Measurements from ENCODE around the gene IQCC.

Gene IQCC

DNA sequence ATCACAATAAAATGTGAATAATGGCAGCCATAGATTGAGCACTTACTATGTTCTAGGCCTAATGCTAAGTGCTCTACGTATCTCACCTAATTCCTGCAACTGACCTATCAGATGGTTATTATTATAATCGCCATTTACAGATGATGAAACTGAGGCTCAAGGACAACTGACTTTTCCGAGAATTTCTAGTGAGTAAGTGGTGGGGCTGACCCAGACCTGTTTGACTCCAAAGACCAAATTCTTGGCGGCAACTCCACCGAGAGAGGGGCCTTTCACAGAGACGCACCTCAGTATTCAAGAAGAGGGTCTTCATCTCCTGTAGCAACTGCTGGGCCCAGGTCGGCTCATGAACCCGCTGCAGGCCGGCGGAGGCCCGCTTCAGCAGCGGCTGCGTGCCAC is 16.1 kb downstream of the IQCC start:
- in situ Hi-C loops (cut with MboI; ENCODE audit: low sequenced_read_pairs): loop anchor here (25.0 kb wide), 1 partner anchor 141 kb away; the partner anchor contains the start of genes FAM229A and TSSK3

GRCh38 chr1:32221980-32222755 is 16.7 kb downstream of the IQCC start, which contains the start of the genes EIF3I and TMEM234:
Gene EIF3I, plus strand, starts transcription at chr1:32222407. Its CDS starts 35 bp downstream, at chr1:32222442.
Gene TMEM234, minus strand, starts transcription at chr1:32222353. Its CDS starts 31 bp downstream, at chr1:32222322.
- in situ Hi-C loops (cut with MboI; ENCODE audit: low sequenced_read_pairs): loop anchor here (25.0 kb wide), 1 partner anchor 140 kb away; the partner anchor contains the start of genes FAM229A and TSSK3

DNA sequence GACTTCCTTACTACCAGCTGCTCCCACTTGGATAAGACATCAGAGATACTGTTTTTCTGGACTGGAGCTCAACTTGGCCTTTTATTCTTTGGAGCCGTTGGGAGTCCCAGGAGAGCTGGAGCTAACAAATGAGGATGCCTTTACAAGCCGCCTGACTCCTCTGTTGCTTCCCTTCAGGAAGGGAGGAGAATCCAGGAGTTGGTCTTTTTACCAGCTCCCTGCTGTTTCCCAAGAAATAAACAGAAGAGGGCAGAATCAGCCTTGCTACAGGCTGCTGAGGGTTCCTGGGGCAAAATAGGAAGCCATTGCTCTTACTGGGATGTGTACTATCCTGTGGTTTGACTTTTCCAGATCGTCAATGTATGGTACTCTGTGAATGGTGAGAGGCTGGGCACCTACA is 18.2 kb downstream of the IQCC start:
- in situ Hi-C loops (cut with MboI; ENCODE audit: low sequenced_read_pairs): loop anchor here (25.0 kb wide), 1 partner anchor 139 kb away; the partner anchor contains the start of genes FAM229A and TSSK3

- in situ Hi-C loops (cut with MboI; ENCODE audit: low sequenced_read_pairs): loop anchor here (25.0 kb wide), 1 partner anchor 138 kb away; the partner anchor contains the start of genes FAM229A and TSSK3
These were observed 18.8 kb downstream of the IQCC start for GRCh38 chr1:32224285-32224684.

DNA sequence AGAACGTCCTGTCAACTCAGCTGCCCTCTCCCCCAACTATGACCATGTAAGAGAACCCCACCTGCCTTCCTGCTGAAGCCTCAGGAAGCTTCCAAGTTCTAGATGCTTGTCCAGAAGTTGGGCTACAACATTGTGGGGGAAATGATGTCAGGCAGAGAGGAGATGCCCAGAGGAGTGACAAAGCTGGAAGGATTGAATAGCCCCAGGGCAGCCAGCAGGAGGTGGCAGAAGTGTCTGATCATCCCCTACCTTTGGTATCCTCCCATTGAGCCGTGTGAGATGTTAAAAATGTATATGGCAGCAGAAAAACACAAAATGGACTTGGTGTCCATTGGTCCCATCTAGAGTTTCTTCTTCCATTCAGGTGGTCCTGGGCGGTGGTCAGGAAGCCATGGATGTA is 23.3 kb downstream of the IQCC start:
- in situ Hi-C loops (cut with MboI; ENCODE audit: low sequenced_read_pairs): no loop called here

GRCh38 chr1:32231843-32232432 is 26.5 kb downstream of the IQCC start:
- in situ Hi-C loops (cut with MboI; ENCODE audit: low sequenced_read_pairs): no loop called here

- in situ Hi-C loops (cut with MboI; ENCODE audit: low sequenced_read_pairs): no loop called here
These were observed 27.3 kb downstream of the IQCC start for GRCh38 chr1:32232558-32233304.

DNA sequence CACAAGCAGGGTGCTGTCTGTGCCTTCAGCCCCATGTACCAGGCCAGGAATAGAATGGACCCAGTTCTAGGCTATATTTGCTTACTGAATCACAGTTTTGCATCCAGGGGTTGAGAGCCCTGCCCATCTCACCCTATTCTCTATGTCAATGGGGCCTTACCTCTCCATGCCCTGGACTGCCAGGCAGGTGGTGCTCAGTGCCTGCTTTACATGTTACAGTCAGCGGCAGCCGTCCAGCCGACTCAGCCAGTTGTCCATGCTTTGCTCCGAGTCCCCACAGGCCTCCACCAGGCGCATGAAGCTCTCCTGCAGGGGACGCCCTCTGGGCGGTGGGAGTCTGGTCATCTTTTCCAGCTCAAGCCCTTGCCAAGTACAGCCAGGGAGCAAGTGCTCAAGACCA is 29.3 kb downstream of the IQCC start:
- in situ Hi-C loops (cut with MboI; ENCODE audit: low sequenced_read_pairs): no loop called here

- in situ Hi-C loops (cut with MboI; ENCODE audit: low sequenced_read_pairs): no loop called here
These were observed 33.9 kb downstream of the IQCC start for GRCh38 chr1:32239337-32239736.

DNA sequence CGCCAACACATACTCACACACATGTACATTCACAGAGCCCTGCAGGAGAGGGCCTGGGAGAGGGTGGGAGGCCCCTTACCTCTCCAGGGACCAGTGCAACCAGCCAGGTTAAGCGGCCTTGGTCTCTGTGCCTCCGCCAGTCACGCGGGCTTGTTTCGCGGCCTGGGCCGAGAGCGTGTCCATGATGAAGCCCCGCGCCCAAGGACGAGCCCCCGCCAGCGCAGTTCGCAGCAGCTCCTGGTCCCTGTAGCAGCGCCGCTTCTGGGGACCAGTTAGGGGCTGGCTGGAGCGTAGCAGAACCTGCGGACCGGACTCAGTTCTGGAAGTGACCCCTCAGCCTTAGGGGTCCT is 34.3 kb downstream of the IQCC start:
- in situ Hi-C loops (cut with MboI; ENCODE audit: low sequenced_read_pairs): no loop called here

- in situ Hi-C loops (cut with MboI; ENCODE audit: low sequenced_read_pairs): no loop called here
These were observed 34.9 kb downstream of the IQCC start for GRCh38 chr1:32240140-32240951.

DNA sequence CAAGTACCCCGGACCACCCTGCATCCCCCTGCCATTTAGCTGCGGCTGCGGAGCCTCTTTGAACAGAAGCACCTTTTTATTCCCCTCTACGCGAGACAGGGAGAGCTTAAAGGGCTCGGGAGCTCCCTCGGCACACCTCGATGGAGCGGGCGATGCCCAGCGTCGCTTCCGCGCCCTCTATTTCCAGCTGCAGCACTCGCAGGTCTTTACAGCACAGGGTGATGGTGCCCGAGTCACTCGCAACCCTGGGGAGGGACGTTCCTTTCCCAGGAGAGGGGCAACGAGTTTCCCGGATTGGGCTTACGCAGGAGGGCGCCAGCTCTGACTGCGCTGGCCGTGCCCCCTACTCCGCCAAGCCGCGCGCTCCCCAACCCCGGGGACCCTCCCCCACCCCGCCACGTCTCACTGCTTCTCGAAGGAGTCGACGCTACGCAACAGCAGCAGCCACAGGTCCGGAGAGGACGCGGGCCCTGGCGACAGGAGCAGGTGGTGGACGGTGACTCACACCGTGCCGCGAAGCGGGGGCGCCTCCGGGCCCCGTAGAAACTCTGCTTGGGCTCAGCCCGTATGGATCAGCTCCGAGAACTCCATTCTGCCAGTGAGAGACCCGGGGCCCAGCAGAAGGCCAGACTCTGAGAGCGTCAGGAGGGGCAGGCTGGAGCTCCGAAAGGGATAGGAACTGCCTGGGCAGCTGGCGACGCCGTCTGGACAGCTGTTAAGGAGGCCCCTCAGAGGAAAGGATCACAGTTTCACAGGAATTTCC is 35.7 kb downstream of the IQCC start:
- in situ Hi-C loops (cut with MboI; ENCODE audit: low sequenced_read_pairs): no loop called here

- in situ Hi-C loops (cut with MboI; ENCODE audit: low sequenced_read_pairs): no loop called here
These were observed 36.9 kb downstream of the IQCC start for GRCh38 chr1:32242341-32242851.

- in situ Hi-C loops (cut with MboI; ENCODE audit: low sequenced_read_pairs): no loop called here
These were observed 41.4 kb downstream of the IQCC start, which contains the start of gene FAM167B for GRCh38 chr1:32246888-32247273. Gene FAM167B, plus strand, starts transcription at chr1:32247222. Its CDS starts 200 bp downstream, at chr1:32247422.

- in situ Hi-C loops (cut with MboI; ENCODE audit: low sequenced_read_pairs): no loop called here
These were observed 42.0 kb downstream of the IQCC start for GRCh38 chr1:32247452-32247851.

DNA sequence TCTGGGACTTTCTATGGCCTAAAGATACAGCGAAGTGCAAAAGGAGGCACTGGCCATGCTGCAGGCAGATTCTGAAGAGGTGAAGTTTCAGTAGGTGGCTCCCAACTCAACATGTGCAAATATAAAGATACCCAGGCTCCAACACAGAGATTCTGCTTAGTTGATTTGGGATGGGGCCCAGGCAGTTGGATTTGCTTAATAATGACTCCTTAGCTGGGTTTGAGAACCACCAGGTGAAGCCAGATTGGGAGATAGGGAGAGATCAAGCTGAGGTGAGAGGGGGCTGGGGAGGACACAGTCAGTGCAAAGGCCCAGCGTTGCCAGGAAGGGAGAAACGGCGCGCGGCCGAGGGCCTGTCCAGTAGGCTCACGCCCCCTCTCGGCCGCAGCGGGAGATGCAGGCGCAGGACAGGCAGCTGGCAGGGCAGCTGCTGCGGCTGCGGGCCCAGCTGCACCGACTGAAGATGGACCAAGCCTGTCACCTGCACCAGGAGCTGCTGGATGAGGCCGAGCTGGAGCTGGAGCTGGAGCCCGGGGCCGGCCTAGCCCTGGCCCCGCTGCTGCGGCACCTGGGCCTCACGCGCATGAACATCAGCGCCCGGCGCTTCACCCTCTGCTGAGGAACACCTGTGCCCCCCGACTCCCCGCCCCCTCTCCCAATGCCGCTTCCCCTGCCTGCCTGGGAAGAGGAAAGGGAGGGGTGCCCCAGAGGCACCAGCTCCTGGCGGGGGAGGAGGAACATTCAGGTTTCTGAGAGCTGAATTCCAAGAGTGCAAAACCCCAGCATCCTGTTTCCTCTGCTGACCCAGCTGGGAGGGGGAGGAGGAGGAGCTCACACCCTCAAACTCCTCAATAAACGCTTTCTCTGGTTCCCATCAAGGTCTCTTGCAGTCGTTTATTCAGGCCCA is 42.8 kb downstream of the IQCC start:
- in situ Hi-C loops (cut with MboI; ENCODE audit: low sequenced_read_pairs): no loop called here

- in situ Hi-C loops (cut with MboI; ENCODE audit: low sequenced_read_pairs): no loop called here
These were observed 44.5 kb downstream of the IQCC start for GRCh38 chr1:32249831-32250525.
